Activated CD8-positive, alpha-beta memory T cell treated with anti-CD3 and anti-CD28 coated beads for 36 hours (primary cell): ENCODE data around the gene GABRB1. TPM values are rescaled to one million over a fixed set of nuclear protein-coding genes. Genes with fewer than 3 reads are reported as not detected.
"Not testable (repeated sequence)": the region's sequence is repeated elsewhere in the genome, so short reads cannot be mapped to it uniquely, and the experiment has no call there.

Source experiments
- CTCF ChIA-PET: fragments of 350-600 bp; sonication (Branson Sonifier 250); formaldehyde crosslinking; loops from one replicate; lab custom pipeline; 2021; ENCODE audit warnings: antibody characterized with exemption; lab: Charles Lee
- POLR2A ChIA-PET: fragments of 350-600 bp; sonication (Branson Sonifier 250); formaldehyde crosslinking; loops from one replicate; lab custom pipeline; 2021; ENCODE audit warnings: antibody characterized with exemption; lab: Charles Lee
- total RNA-seq, 2 experiments: library from RNA; stranded (reverse); gene quantifications; one replicate each; pipeline ENCODE4 v1.2.3, GENCODE V29; 2021

Gene GABRB1
- total RNA-seq, 2 experiments from 2014 or later: not detected

GRCh38 chr4:47251348-47252135 lies 220.2 kb downstream of the GABRB1 start:
- ChIA-PET POLR2A (no interaction called here), CTCF (no interaction called here)

GRCh38 chr4:47263721-47264120 lies 232.4 kb downstream of the GABRB1 start:
- POLR2A ChIA-PET: no interaction called here
- CTCF ChIA-PET: no interaction called here

- ChIA-PET CTCF (no interaction called here), POLR2A (no interaction called here)
Measured at GRCh38 chr4:47270201-47270888, 239.0 kb downstream of the GABRB1 start.

GRCh38 chr4:47271291-47271690 lies 239.9 kb downstream of the GABRB1 start:
- POLR2A ChIA-PET: no interaction called here
- CTCF ChIA-PET: no interaction called here

- POLR2A ChIA-PET: no interaction called here
- CTCF ChIA-PET: no interaction called here
Measured at GRCh38 chr4:47274901-47275300, 243.5 kb downstream of the GABRB1 start.

GRCh38 chr4:47275595-47275994 lies 244.2 kb downstream of the GABRB1 start:
- CTCF ChIA-PET: no interaction called here

GRCh38 chr4:47278631-47279030 lies 247.3 kb downstream of the GABRB1 start:
- ChIA-PET POLR2A (no interaction called here), CTCF (no interaction called here)

More at GRCh38 chr4:47275595-47275994, 244.2 kb downstream of the GABRB1 start:
- POLR2A ChIA-PET: no interaction called here

GRCh38 chr4:47287735-47288134 lies 256.4 kb downstream of the GABRB1 start:
- ChIA-PET CTCF (no interaction called here), POLR2A (no interaction called here)

- ChIA-PET POLR2A (no interaction called here), CTCF (no interaction called here)
Measured at GRCh38 chr4:47289805-47290204, 258.4 kb downstream of the GABRB1 start.

GRCh38 chr4:47290873-47291272 lies 259.5 kb downstream of the GABRB1 start:
- POLR2A ChIA-PET, CTCF ChIA-PET: not testable (repeated sequence)

GRCh38 chr4:47309165-47309564 lies 277.8 kb downstream of the GABRB1 start:
- ChIA-PET CTCF (no interaction called here), POLR2A (no interaction called here)

- ChIA-PET POLR2A (no interaction called here), CTCF (no interaction called here)
Measured at GRCh38 chr4:47312170-47312569, 280.8 kb downstream of the GABRB1 start.

- ChIA-PET POLR2A (no interaction called here), CTCF (no interaction called here)
Measured at GRCh38 chr4:47313384-47313783, 282.0 kb downstream of the GABRB1 start.

GRCh38 chr4:47315346-47315745 lies 284.0 kb downstream of the GABRB1 start:
- ChIA-PET CTCF (no interaction called here), POLR2A (no interaction called here)

GRCh38 chr4:47326025-47326424 lies 294.7 kb downstream of the GABRB1 start:
- ChIA-PET POLR2A (no interaction called here), CTCF (no interaction called here)

- POLR2A ChIA-PET: no interaction called here
- CTCF ChIA-PET: no interaction called here
Measured at GRCh38 chr4:47330866-47331265, 299.5 kb downstream of the GABRB1 start.

- CTCF ChIA-PET: no interaction called here
- POLR2A ChIA-PET: no interaction called here
Measured at GRCh38 chr4:47334652-47335051, 303.3 kb downstream of the GABRB1 start.

- ChIA-PET CTCF (no interaction called here), POLR2A (no interaction called here)
Measured at GRCh38 chr4:47337893-47338292, 306.5 kb downstream of the GABRB1 start.

GRCh38 chr4:47340914-47341313 lies 309.5 kb downstream of the GABRB1 start:
- ChIA-PET CTCF (no interaction called here), POLR2A (no interaction called here)

- CTCF ChIA-PET: no interaction called here
- POLR2A ChIA-PET: no interaction called here
Measured at GRCh38 chr4:47342796-47343195, 311.4 kb downstream of the GABRB1 start.

- POLR2A ChIA-PET: no interaction called here
- CTCF ChIA-PET: no interaction called here
Measured at GRCh38 chr4:47349326-47349725, 318.0 kb downstream of the GABRB1 start.
